Measurements from ENCODE around the gene MUCL1.
"Not testable (repeated sequence)": the region's sequence is repeated elsewhere in the genome, so short reads cannot be mapped to it uniquely, and the experiment has no call there.

Gene MUCL1

GRCh38 chr12:54870617-54871016, 16.3 kb downstream of the MUCL1 start:
- no peak for DNase-seq
- no peaks in the 10 kb centered on the region for H3K36me3 Mint-ChIP-seq (ENCODE audit: low read depth)
- H3K27me3 Mint-ChIP-seq: peaks cover 32% of the 10 kb centered on the region
- H3K9me3 Mint-ChIP-seq: no peaks in the 10 kb centered on the region
- H3K27ac Mint-ChIP-seq: no peak overlapping the region
- H3K4me3 Mint-ChIP-seq: no peak overlapping the region
- H3K4me1 Mint-ChIP-seq (ENCODE audit: low read depth): peaks cover 8% of the 10 kb centered on the region

GRCh38 chr12:54879150-54879549, 24.8 kb downstream of the MUCL1 start:
- no peaks in the 10 kb centered on the region for H3K36me3 Mint-ChIP-seq (ENCODE audit: low read depth)
- H3K4me3 Mint-ChIP-seq: no peak overlapping the region
- DNase-seq: no peak
- peaks cover 15% of the 10 kb centered on the region for H3K4me1 Mint-ChIP-seq (ENCODE audit: low read depth)
- no peaks in the 10 kb centered on the region for H3K27me3 Mint-ChIP-seq
- no peaks in the 10 kb centered on the region for H3K9me3 Mint-ChIP-seq
- peak overlapping the region; percentile 72 for H3K27ac Mint-ChIP-seq

GRCh38 chr12:54879579-54879978, 25.3 kb downstream of the MUCL1 start:
- peak overlapping the region; percentile 72 for H3K27ac Mint-ChIP-seq

GRCh38 chr12:54882079-54882478, 27.8 kb downstream of the MUCL1 start:
- no peak for DNase-seq
- no peak overlapping the region for H3K4me3 Mint-ChIP-seq
- no peaks in the 10 kb centered on the region for H3K36me3 Mint-ChIP-seq (ENCODE audit: low read depth)
- H3K27ac Mint-ChIP-seq: no peak overlapping the region
- H3K27me3 Mint-ChIP-seq: peaks cover 8% of the 10 kb centered on the region
- no peaks in the 10 kb centered on the region for H3K9me3 Mint-ChIP-seq
- peaks cover 15% of the 10 kb centered on the region for H3K4me1 Mint-ChIP-seq (ENCODE audit: low read depth)

More at GRCh38 chr12:54879579-54879978, 25.3 kb downstream of the MUCL1 start:
- Mint-ChIP-seq H3K4me1 (ENCODE audit: low read depth) (peaks cover 15% of the 10 kb centered on the region), H3K36me3 (ENCODE audit: low read depth) (no peaks in the 10 kb centered on the region), H3K4me3 (no peak overlapping the region), H3K9me3 (no peaks in the 10 kb centered on the region), H3K27me3 (no peaks in the 10 kb centered on the region)
- DNase-seq: no peak

GRCh38 chr12:54882597-54882996, 28.3 kb downstream of the MUCL1 start:
- H3K27ac Mint-ChIP-seq, H3K27me3 Mint-ChIP-seq: not testable (repeated sequence)

GRCh38 chr12:54888428-54888827, 34.1 kb downstream of the MUCL1 start:
- not testable (repeated sequence) for H3K4me1 Mint-ChIP-seq (ENCODE audit: low read depth); H3K4me3 Mint-ChIP-seq; H3K36me3 Mint-ChIP-seq (ENCODE audit: low read depth)

More at GRCh38 chr12:54882597-54882996, 28.3 kb downstream of the MUCL1 start:
- not testable (repeated sequence) for DNase-seq; H3K36me3 Mint-ChIP-seq (ENCODE audit: low read depth); H3K9me3 Mint-ChIP-seq; H3K4me3 Mint-ChIP-seq
- H3K4me1 Mint-ChIP-seq (ENCODE audit: low read depth): peaks cover 15% of the 10 kb centered on the region

GRCh38 chr12:54890339-54890738, 36.0 kb downstream of the MUCL1 start:
- Mint-ChIP-seq H3K9me3 (no peaks in the 10 kb centered on the region), H3K4me1 (ENCODE audit: low read depth) (no peaks in the 10 kb centered on the region), H3K27ac (no peak overlapping the region), H3K27me3 (peaks cover 10% of the 10 kb centered on the region), H3K36me3 (ENCODE audit: low read depth) (no peaks in the 10 kb centered on the region), H3K4me3 (no peak overlapping the region)
- no peak for DNase-seq

More at GRCh38 chr12:54888428-54888827, 34.1 kb downstream of the MUCL1 start:
- not testable (repeated sequence) for H3K9me3 Mint-ChIP-seq, H3K27ac Mint-ChIP-seq, DNase-seq
- peaks cover 10% of the 10 kb centered on the region for H3K27me3 Mint-ChIP-seq

- peaks cover 4% of the 10 kb centered on the region for H3K27me3 Mint-ChIP-seq
- no peak overlapping the region for H3K27ac Mint-ChIP-seq
- no peak overlapping the region for H3K4me3 Mint-ChIP-seq
- H3K36me3 Mint-ChIP-seq (ENCODE audit: low read depth): no peaks in the 10 kb centered on the region
- no peak for DNase-seq
- H3K9me3 Mint-ChIP-seq: no peaks in the 10 kb centered on the region
- H3K4me1 Mint-ChIP-seq (ENCODE audit: low read depth): no peaks in the 10 kb centered on the region
Measured at GRCh38 chr12:54891717-54892478, 37.6 kb downstream of the MUCL1 start.

Measured in activated T-cell treated with anti-CD3 and anti-CD28 coated beads, Interleukin-2, amount 50 U/mL, for 24 hours (primary cell).